GM19438 (cell line): ENCODE data around the gene ZBP1.

Source experiments
- ATAC-seq: cut with Tn5 transposase; IDR thresholded peaks from one replicate; pipeline ENCODE4 v1.9.1; 2021; ENCODE audit warnings: low read depth; ENCODE audit not compliant: unreplicated experiment

The ZBP1 gene

DNA sequence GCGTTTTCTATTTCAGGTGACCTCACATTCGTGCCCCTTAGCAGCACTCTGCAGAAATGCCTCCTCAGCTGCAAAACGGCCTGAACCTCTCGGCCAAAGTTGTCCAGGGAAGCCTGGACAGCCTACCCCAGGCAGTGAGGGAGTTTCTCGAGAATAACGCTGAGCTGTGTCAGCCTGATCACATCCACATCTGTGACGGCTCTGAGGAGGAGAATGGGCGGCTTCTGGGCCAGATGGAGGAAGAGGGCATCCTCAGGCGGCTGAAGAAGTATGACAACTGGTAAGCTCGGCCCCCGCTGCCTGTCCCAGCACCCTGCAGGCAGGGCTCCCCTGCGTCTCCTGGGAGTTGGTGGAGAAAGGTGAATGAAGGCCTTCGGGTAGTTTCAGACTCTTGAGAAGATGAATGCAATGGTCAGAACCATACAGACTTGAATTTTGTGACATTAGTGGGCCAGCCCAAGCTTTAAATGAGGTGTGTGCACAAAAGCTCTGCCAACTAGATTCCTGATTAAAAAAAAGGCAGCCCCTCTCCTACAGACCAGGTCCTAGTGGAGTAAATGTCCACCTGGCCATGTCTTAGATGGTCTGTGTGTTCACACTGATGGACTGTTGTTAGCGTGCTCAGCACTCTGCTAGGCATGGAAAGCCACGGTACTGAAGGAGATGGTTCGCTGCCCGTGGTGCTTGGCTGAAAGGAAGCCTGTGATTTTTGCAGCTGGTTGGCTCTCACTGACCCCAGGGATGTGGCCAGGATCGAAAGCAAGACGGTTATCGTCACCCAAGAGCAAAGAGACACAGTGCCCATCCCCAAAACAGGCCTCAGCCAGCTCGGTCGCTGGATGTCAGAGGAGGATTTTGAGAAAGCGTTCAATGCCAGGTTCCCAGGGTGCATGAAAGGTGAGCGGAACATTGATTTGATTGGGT is 58.6 kb downstream of the ZBP1 start:
- ATAC-seq = no peak

DNA sequence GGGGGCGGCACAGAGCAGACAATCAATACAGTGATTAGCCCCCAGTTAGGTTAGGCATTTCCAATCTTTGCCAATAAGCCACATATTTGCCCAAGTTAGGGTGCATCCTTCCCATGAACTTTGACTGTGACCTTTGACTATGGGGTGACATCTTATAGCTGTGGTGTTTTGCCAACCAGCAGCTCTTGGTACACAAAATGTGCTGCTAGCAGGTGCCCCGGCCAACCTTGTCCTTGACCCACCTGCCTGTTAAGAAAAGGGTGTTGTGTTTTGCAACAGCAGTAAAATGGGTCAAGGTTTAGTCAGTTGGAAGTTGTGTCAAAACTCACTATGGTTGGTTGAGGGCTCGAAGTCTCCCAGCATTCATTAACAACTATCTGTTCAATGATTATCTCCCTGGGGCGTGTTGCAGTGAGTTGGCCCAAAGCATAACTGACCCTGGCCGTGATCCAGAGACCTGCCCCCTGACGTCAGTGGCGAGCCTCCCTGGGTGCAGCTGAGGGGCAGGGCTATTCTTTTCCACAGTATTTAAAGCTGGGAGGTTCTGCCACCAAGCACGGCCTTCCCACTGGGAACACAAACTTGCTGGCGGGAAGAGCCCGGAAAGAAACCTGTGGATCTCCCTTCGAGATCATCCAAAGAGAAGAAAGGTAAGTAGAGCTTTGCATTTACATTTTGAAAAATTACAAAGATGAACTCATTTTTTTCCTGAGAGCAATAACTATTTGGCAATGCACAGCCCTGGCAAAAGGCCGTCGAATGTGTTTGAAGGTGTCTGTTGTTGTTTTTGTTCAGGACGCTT is 59.5 kb downstream of the ZBP1 start, which contains the start of gene PCK1:
Gene PCK1 (plus strand): TSS at position 557 of the 802 bp plus-strand sequence. CDS start 302 bp downstream, outside the sequence.
- ATAC-seq = no peak

DNA sequence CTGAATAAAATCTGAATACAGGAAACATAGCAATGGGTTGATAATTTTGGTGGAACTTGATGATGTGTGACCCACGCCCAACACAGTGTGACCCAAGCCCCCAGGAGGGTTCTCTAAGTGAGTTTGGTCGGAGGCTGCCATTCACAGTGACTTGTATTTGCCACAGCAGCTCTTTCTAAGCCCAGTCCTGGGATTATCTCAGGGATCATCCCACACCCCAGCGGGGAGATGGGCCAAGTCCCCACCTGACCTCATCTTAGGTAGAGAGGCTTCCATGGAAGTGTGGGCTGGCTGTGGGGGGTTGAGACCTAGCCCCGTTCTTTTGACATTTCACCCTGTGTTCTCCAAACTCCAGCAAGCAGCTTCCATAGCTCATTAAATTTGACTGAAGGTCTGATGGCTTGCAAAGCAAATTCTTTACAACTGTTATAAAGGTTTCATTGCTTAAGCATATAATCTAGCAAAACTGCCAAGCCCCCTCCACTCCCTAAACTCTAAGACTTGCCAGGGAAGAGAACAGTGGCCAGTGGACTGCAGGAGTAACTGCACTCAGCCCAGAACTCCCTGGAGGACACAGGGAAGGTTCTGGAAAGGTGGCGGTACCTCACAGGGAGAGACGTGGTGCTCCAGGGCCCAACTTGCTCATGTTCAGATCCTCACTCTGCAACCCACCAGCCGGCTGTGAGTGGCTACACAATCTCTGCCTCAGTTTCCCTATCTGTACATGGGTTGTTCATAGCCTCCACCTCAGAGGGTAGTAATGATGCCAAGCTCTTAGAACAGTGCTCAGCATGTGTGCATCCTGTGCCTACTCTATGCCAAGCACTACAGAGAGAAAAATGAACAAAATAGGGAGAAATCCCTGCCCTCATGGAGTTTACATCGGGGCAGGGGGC is 60.3 kb downstream of the ZBP1 start:
- ATAC-seq = no peak

DNA sequence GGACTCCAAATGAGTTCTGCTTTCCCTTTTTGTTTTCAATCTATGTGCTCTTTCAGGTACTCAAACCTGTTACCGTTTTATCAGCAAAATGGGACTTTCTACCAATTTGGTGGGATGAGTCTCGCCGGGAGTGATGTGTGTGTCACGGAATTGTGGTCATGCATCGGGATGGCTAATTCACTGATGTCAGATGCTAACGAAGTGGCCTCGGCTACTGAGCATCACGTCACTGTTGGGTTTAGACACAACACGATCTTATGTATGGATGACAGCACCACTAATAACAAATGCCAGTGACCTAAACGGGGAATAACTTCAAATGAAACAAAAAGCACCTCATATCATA is 61.0 kb downstream of the ZBP1 start:
- no peak for ATAC-seq

DNA sequence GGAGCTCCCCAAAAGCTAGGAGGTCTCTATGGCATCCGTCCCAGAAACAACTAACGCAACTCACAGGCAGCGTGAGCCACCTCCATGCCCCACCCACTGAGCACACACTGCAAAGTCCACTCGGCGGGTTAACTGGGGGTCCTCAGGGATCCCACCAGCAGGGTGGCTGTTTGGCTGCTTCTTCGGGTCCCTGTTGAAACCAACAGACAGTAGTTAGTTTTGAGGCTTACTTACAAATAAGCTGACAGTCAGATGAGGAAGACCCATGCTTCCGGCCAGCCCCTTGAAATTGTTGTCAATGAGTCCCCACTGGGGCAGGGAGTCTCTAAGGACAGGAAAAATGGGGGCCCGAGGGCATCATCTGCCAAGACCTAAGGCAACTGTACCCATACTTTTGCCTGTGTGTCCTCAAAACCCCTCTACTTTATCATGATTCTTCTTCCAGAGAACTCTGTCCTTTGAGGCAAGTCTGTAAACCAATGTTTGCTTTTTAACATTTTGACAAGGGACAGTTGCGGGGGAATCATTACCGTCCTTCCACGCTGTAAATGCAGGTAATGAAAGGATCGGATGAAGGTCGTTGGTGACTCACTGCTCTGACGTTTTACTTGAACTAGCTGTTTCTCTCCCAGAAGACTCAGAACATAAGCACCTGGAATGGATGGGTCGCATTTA is 61.5 kb downstream of the ZBP1 start:
- no peak for ATAC-seq

DNA sequence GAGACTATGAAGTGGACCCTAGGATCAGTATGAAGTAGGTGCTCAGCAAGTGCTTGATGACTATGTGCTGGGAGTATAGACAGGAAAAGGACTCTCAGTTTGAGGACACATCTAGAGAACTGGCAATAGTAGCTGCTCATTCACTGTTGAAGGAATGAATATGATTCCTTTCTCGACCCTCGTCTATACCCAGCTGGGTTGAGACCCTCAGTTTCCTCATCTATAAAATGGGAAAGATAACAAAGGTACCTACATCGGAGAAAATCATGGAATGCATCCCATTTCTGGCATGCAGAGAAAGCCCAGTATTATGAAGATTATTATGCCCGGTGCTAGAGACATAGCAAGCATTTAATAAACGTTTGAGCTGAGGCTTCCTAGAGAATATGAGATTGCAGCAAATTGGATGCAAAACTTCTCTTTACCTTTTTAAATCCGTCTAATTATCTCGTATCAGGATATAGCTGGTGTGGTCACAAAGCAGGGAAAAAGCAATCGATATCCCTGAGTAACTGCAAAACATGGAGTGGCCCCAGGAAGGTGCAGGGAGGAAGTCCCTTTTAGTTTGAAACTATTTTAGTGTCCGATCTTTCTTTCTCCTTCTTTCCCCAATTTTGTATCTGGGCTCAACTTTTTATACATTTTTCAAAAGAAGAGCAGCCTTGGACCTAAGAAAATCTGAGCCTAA is 62.2 kb downstream of the ZBP1 start:
- no peak for ATAC-seq

DNA sequence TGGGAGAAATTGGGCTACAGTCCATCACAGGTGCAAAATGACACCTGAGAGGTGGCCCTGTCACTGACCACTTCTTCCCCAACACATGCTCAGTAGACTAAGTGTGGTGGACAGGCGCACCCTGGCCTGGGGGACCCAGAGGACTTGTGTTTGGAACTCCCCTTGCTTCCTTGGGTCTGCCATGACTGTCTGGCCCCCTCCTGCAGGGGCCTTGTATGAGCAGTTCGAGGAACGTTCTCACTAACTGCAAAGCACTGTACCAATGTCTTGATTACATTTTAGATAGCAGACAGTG is 63.3 kb downstream of the ZBP1 start:
- ATAC-seq = no peak

DNA sequence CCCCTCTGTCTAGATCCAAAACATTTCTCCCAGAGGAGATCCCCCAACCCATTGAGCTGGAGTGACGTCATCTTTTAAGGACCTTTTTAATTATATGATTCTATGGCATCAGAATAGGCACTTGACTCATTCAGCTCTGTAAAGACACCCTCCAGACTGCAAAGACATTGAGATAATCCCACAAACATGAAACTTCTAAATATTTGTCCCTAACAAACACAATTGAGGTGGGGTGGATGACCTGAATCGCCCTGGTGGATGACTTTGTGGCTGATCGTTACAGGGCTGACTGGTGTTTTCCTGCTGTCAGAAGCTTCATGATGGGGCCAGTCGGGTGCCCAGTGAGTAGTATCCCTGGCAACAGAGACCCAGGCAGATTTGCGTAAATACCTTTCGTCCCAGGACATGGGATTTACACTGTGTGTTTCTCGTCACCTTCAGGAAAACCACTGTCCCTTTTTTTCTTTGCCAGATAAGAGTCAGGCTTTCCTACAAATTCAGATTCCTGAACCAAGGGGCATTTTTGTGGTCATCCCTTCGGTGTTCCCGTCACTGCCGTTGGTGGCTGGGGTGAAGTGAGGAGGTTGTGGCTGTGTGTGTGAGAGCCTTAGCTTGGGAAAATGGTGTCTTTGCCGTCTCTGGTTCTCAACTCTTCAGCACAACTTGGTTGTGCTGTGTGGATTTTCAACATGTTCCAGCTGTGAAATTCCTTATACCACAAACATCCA is 64.6 kb downstream of the ZBP1 start:
- ATAC-seq = no peak
